LHCN-M2 (cell line): ENCODE results near the gene ANKFN1. TPM values are rescaled to one million over a fixed set of nuclear protein-coding genes. Genes with fewer than 3 reads are reported as not detected.

ENCODE experiments used
- DNase-seq: peaks from one replicate; pipeline ENCODE4 v3.0.0-alpha.2; 2012; ENCODE audit warnings: low read depth
- total RNA-seq: library from RNA; depleted of rRNA; stranded (reverse); fragments of >200 nt; gene quantifications from 2 replicates; pipeline ENCODE4 v1.2.3, GENCODE V29; 2014

The ANKFN1 gene
- total RNA-seq, 1 experiment from 2014 or later, result not detected

DNA sequence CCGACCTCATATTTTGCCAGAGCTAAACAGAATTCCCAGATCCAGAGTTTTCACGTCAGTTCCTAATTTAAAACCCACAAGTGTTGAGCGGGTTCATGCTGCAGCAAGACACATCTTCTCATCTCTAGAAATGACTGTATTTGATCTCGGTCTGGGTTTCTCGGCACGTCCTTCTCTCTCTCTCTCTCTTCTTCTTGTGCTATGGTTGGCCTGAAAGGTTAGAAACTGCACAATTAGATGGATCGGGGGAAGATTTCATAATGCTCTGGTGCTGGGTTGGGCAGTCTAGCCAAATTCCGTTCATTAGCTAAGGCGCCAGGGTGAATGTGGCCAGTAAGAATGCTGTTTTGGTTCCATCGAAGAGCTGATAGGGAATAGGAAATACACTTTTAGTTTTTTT is 281.3 kb downstream of the ANKFN1 start:
- no peak for DNase-seq

DNA sequence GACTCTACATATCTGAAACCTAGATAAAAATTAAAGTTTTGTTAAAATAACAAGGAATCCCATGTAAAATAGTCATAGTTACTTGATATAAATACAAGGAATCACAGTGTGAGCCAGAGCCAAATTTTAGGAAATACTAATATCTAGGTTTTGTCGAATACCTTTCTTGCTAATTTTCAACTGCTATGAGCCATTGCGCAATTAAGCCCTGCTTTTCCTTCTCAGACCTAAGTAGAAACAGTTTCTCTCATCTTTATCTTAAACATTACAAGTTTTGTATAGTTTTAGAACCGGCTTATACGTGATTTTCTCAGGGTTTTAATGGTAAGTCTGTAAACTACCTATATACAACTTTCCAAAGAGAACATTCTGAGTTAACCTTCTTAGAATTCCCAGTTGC is 282.9 kb downstream of the ANKFN1 start:
- no peak for DNase-seq

DNA sequence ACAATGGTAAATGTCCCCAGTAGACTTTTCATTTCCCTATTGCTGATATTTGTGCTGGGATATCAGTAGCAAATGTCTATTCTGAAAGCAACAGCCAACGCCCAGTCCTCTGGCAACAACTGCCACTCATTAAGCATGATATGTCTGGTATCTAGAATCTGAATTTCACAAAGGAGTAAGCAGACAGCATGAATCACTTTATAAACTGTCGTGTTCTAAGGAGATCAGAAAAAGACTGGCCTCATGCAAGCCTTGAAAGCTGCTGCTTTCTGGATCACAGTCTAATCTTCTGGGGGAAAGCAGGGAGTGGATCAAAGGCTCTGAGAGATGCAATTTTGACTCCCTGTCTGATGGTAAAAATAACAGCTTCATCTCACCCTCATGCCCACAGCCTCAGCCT is 287.1 kb downstream of the ANKFN1 start:
- DNase-seq, result peak; percentile 58

DNA sequence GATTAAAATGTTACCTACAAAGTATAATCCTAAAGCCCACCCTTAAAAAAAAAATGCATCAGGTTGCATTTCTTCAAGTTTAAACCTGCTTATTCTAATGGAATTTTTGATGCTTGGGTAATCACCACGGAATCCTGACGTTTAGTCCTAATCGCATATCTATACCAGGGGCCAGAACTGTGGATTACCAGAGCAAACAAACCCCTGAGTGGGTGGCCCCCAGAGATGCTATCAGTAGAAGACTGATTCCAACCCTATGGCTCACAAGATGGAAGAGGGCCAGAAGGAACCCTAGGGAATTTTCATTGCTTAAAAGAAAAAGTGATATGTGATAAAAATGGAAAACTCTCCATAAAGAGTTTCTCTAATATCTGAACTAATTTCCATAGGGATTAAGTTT is 288.0 kb downstream of the ANKFN1 start:
- peak; percentile 81 for DNase-seq

GRCh38 chr17:56445692-56446411 is 292.6 kb downstream of the ANKFN1 start:
- DNase-seq, result no peak

DNA sequence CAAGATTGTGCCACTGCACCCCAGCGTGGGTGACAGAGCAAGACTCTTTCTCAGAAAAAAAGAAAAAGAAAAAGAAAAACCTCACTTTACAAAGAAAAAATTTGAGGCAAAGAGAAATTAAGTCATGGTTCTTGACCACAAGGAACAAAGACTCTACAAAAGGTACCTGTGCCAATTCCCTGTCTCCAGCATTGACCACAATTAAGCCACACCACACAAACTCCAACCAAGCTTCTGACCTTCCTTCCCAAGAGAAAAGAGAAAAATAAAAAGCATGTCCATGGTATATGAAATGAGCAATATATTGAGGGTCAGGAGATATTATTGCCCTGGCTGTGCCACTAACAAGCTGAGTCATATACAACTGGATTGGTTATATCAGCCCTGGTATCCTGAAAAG is 293.9 kb downstream of the ANKFN1 start:
- no peak for DNase-seq

DNA sequence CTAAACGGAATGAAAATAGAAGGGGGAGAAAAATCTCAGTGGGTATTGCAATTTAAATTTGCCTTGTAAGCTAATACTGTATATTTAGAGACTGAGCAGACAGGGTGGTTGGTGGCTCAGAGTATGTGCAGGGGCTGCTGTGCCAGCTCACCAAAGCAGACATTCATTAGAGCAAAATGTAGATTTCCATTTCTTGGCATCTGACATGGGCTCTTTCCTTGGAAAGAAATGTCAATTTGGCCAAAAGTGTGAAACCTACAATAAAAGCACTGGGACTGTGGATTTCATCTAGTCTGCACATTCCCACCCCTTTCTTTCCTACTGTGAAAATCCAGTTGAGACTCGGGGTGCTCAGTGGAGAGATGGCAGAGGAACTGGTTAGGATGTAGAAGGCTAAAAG is 295.1 kb downstream of the ANKFN1 start:
- DNase-seq, result no peak

GRCh38 chr17:56449176-56449575 is 295.9 kb downstream of the ANKFN1 start:
- no peak for DNase-seq

DNA sequence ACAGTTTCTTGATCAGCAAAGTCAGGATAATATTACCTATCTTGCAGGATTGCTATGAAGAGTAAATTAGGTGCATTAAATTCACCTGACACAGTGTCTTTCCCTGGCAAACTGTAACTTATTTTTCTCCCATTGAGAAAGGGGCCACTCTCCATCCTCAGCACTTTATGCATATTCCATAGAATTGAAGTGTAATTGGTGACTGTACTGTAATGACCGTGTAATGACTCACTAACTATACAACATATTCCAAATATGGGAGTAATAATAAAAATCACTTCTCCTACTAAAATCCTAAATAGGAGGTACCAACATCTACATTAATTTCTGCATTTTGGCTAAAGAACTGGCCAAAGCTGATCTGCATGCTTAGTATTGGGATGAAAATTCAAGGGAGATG is 298.4 kb downstream of the ANKFN1 start:
- DNase-seq, result peak; percentile 7

GRCh38 chr17:56452461-56452860 is 299.2 kb downstream of the ANKFN1 start:
- DNase-seq, result no peak

DNA sequence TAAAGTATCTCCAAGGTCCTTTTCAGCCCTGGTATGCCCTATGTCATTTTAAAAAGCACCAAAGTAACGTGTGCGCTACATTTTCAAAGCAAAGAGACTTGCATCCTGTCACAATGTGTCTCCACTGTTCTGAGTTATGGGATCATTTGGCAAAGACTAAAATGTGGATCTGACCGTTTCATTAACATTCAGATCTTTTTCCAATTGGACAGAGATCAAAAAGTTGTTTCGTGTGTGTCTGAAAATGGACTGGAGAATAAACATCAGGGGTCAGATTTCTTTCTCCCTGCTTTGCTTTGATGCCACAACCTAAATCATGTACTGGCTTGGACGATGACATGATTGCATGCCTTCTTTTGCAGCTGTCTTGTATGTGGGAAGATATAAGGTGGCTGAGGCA is 304.2 kb downstream of the ANKFN1 start:
- DNase-seq, result no peak

DNA sequence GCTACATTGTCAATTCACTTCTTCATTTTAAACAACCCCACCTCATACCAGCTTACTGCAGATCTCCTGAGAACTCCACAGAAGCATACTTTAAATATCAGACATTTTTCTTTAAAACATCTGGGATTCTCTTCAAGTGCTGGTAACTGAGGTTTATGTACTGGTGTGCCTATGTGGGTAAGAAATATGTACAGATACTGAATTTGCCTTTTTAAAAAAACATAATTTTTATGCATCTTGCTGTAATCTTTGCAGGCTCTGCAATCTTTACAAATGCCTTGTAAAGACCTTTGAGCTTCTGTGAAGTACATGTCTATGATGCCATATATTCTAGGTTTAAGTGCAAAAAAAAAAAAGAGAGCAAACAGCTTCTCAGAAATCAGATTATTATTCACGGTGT is 312.6 kb downstream of the ANKFN1 start:
- no peak for DNase-seq

DNA sequence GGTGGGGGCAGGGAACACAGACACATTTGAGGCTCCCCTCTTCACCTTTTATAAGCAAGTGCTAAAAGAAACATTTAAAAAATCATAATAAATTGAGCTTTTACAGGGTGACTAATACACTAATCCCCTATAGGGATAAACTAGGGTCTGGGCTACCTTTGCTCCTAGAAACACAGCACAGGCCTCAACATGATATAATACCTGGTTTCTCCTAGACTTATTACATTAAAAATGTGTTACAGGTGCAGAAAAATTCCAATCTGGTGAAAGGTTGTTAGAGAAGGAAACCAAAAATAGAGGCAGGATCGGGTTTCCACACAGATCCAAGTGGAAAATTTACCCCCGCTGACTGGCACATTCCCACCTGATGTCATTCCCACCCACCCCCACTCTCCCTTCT is 315.6 kb downstream of the ANKFN1 start:
- no peak for DNase-seq

- DNase-seq, result no peak
These were observed 318.4 kb downstream of the ANKFN1 start for GRCh38 chr17:56471696-56472095.

GRCh38 chr17:56475116-56475515 is 321.8 kb downstream of the ANKFN1 start:
- DNase-seq, result no peak

DNA sequence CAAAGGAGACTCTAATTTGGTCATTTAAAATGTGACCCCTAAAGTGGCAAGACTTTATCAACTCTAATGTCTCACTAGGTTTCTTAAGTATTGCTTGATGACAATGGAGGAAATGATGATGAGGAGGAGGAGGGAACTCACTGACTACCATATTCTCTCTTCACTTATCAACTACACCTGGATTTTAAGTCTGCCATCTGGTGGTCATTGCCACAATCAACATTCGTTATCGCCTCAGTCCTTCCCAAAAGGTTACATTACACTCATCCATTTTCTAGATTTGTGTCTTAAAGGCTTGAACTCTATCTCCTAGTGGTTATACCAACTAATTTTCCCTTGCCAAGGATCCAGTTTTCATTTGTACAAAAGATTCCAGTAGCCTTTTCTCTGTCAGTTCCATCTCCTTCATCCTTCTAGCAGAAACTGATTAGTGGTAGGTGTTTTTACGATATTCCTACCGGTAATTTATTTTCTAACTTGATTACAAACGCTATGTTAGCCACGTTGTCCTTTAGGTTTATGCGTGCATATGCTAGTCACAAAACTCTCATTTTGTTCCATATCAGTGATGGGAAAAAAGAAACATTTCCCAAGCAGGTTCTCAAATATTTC is 325.7 kb downstream of the ANKFN1 start:
- peak; percentile 48 for DNase-seq

GRCh38 chr17:56480501-56480900 is 327.2 kb downstream of the ANKFN1 start:
- DNase-seq, result no peak

DNA sequence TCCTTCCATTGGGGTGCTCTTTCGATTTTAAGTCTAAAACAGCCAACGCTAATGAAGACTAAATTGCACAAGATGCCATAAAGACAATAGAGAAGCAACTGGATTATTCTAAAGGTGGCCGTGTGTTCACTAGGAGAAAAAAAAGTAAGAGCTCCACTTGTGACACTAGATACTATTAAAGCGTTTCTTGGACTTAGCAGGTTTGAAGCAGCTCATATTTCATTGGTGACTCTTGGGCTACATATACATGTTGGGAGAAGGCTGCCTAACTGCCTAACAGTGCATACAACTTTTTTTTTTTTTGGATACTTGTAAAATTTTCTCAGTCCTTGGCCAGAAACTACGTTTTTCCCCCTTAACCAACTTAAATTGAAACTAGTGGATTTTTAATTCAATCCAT is 328.4 kb downstream of the ANKFN1 start:
- no peak for DNase-seq

GRCh38 chr17:56482229-56482628 is 329.0 kb downstream of the ANKFN1 start:
- no peak for DNase-seq

DNA sequence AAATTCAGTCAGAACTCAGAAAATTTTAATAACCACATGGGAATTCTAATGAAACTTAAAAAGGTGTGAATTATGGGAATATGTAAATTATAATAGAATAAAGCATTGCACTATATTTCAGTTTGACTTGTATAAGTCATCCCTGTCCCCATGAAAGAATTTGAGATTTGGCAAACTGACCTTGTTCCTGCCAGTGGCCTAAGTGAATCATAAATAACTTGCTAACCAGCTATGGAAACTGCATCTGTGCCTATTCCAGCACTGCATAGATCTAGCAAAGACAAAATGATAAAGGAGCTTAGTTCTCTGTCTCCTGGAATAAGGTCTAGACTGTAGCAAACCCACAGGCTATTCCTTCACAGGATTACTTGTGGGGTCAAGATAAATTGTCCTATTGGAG is 333.5 kb downstream of the ANKFN1 start:
- DNase-seq, result no peak

GRCh38 chr17:56488800-56489199 is 335.5 kb downstream of the ANKFN1 start:
- DNase-seq, result no peak

GRCh38 chr17:56489980-56490379 is 336.7 kb downstream of the ANKFN1 start:
- DNase-seq, result no peak

GRCh38 chr17:56495556-56495955 is 342.3 kb downstream of the ANKFN1 start:
- no peak for DNase-seq

- peak; percentile 12 for DNase-seq
These were observed 343.9 kb downstream of the ANKFN1 start for GRCh38 chr17:56497132-56497531.
